HG03378 (cell line): Measurements from ENCODE around the gene BEGAIN.

Source experiments
- ATAC-seq: cut with Tn5 transposase; IDR thresholded peaks from one replicate; pipeline ENCODE4 v1.9.1; 2021; ENCODE audit warnings: mild to moderate bottlenecking, moderate library complexity; ENCODE audit not compliant: unreplicated experiment

The BEGAIN gene

GRCh38 chr14:100568998-100569733 is 18.1 kb downstream of the BEGAIN start:
- no peak for ATAC-seq

DNA sequence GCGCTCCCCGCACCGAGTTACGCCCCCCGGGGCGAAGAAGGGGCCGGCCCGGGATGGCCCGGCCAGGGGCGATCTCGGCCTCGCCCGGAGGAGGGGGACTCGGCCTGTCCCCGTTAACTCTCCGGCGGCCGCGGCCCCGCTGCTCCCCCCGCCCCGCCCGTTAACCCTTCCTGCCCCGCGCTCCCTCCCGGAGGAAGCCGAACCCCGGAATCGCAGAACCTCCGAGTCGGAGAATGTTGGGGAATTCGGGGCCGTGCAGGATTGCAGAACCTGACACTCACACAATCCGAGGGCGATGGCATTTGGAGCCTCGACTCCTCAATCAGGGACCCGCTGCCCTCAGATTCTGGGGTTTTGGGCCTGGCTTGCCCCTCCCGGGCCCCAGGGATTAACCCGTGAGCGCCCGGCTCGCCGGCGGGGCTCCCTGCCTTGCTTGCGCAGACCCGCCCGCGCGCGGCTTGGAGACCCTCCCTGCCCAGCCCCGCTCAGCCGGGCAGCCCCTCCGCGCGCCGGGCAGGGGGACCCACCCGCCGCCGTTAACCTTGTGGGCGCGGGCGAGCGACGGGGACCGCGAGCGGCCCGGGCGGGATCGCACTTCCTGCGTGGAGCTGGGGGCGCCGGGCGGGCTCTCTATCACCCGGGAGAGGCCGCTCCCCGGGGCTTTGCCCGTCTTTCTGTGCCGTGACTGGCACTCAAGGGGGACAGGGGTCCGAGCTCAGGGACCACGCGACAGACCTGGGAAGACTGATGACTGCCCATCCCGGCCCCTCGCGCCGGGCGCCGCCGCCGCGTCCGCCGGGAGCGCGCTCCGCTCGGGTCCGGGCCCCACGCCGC is 18.8 kb downstream of the BEGAIN start:
- no peak for ATAC-seq

GRCh38 chr14:100567877-100568163 is 19.4 kb downstream of the BEGAIN start:
- ATAC-seq, result no peak

- no peak for ATAC-seq
Measured at GRCh38 chr14:100567009-100567876, 20.0 kb downstream of the BEGAIN start.

- no peak for ATAC-seq
Measured at GRCh38 chr14:100566586-100566985, 20.6 kb downstream of the BEGAIN start.

- no peak for ATAC-seq
Measured at GRCh38 chr14:100566119-100566518, 21.1 kb downstream of the BEGAIN start.

DNA sequence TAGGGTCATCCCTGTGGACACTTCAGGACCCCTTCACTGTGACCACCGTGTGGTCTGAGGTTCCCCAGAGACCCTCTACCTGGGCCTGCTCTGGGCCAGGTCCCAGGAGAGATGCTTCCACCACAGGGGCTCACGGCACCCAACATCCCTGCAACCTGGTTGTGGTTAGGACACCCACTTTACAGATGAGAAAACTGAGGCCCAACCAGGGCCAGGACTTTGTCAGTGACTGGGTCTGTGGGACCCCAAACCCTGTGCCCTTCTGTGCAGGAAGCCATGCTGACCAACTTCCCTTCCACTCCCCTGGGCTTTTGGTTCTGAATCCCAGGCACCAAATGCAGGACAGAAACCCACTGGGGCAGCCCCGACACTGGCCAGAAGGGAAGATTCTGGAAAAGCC is 21.6 kb downstream of the BEGAIN start:
- ATAC-seq, result no peak

DNA sequence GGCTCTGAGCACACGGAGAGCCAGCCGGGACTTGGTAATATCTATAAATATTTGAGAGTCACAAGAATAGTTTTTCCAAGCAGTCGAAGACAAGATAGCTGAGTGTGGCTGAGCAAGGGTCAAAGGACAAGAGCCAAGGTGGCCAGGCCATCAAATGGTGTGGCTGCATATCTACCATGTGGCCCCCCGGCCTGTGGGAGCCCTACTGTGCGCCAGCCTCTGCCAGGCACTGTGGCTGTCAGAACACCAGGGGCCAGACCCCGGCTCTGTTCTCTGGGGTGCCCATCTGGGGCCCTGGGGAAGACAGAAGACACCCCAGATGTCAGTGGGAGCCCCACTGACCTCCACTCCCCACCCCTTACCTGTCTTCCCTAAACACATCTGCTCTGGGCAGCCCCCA is 22.7 kb downstream of the BEGAIN start:
- ATAC-seq, result no peak

- ATAC-seq, result no peak
Measured at GRCh38 chr14:100562751-100563150, 24.5 kb downstream of the BEGAIN start.

- no peak for ATAC-seq
Measured at GRCh38 chr14:100561005-100561404, 26.2 kb downstream of the BEGAIN start.

DNA sequence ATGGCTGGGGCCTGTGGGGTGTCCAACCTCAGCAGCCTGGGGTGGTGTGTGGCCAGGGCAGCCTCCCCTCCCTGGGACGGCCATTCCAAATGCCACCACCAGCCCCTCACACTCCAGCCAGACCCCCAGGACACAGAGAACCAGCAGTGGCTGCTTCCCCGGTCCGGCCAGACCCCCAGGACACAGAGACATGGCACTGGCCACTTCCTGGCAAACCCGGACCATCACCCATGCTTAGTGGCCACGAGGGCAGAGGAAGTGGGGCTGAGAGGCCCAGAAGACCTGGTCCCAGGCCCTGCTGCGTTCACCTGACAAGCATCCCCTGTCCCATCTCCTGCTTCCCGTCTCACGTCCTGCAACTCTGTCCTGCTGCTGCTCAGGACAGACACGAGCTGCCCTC is 26.7 kb downstream of the BEGAIN start:
- ATAC-seq, result no peak

GRCh38 chr14:100559455-100559854 is 27.8 kb downstream of the BEGAIN start:
- ATAC-seq, result no peak

DNA sequence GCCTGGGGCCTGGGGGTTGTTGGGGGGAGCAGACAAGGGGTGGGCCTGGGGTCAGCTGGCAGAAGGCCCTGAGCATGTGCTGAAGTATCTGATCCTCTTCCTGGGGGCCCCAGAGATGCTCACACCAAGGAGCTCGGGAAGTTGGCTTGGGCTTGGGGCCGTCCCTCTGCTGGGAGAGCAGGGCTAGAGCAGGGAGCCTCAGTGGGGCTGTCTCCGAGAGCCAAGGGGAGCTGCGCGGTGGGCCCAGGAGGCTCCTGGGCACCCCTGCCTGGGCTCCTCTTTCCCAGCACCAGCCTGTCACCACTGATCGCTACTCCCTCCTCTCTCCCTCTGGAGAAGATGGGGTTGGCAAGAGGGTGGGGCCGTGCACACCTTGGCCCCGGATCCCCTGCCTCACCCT is 28.3 kb downstream of the BEGAIN start:
- no peak for ATAC-seq

DNA sequence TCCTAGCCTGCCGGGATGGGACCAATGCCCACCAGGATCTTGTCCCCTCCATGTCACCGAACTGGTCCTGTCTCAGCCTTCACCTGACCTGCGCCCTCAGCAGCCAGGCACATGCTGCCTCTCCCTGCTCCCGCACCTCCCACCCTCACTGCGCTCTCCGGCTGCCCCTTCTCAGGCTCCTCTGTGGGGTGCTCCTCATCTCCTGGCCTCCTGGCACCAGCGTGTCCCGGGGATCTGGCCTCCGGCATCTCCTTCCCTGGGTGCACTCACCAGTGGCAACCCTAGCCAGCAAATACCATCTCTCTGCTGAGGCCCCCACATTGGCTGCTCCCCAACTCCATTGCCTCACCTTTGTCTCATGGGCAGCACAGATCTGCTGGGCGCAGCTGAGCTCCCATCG is 29.0 kb downstream of the BEGAIN start:
- no peak for ATAC-seq

- ATAC-seq, result no peak
Measured at GRCh38 chr14:100557658-100558057, 29.6 kb downstream of the BEGAIN start.

- no peak for ATAC-seq
Measured at GRCh38 chr14:100556936-100557505, 30.2 kb downstream of the BEGAIN start.

- ATAC-seq, result no peak
Measured at GRCh38 chr14:100556140-100556475, 31.1 kb downstream of the BEGAIN start.

- ATAC-seq, result no peak
Measured at GRCh38 chr14:100555436-100556139, 31.6 kb downstream of the BEGAIN start.

- ATAC-seq, result no peak
Measured at GRCh38 chr14:100554696-100555320, 32.4 kb downstream of the BEGAIN start.

DNA sequence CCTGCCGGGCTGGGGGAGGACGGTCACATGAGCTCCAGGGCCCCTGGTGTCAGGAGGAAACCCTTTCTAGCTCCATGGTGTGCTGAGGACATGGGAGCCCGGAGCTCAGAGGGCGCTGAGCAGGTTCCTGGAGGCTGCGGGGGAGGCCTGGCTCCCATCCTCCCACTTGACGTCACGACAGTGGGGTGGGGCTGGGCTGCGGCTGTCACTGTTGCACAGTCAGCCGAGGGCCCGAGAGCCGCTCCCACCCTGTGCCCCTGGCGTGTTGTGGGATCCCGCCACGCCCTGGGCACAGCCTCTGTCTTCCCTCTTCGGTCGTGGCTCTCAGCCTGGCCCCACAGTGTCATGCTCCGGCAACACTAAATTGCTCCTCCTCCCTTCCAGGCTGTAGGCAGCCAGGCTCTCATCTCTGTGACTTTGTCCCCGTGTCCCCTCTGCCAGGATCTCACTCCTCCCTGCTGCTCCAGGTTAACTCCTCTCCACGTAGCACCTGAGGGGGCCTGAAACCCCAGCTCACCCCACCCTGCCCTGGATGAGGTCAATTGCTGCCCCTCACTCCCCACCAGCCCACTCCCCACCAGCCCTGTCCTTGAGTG is 33.0 kb downstream of the BEGAIN start:
- ATAC-seq, result no peak
